ENCODE results near the gene PDE4A.

DNA sequence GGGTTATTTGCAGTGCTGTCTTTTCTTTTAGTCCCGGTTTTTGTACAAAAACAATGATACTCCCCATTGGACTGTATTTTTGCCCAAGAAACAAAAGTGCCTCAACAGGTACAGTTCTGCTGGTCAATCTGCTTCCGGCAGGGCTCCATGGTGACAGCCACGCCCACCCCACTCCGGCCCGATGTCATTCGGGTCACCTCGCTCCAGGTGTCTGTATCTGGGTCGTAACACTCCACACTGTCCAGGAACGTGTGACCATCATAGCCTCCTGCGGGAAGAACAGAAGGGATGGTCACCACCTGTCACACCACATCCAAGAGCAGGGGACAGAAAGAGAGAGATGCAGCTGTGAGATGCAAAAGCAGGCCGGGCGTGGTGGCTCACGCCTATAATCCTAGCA is 66.2 kb downstream of the PDE4A start:
- TF ChIP-seq, protein P1, sequence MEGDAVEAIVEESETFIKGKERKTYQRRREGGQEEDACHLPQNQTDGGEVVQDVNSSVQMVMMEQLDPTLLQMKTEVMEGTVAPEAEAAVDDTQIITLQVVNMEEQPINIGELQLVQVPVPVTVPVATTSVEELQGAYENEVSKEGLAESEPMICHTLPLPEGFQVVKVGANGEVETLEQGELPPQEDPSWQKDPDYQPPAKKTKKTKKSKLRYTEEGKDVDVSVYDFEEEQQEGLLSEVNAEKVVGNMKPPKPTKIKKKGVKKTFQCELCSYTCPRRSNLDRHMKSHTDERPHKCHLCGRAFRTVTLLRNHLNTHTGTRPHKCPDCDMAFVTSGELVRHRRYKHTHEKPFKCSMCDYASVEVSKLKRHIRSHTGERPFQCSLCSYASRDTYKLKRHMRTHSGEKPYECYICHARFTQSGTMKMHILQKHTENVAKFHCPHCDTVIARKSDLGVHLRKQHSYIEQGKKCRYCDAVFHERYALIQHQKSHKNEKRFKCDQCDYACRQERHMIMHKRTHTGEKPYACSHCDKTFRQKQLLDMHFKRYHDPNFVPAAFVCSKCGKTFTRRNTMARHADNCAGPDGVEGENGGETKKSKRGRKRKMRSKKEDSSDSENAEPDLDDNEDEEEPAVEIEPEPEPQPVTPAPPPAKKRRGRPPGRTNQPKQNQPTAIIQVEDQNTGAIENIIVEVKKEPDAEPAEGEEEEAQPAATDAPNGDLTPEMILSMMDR (IDR thresholded peaks at IDR 0.05) = no peak
- TF ChIP-seq MAZ (IDR thresholded peaks at IDR 0.05; ENCODE audit: borderline replicate concordance, low read depth, low read length) (no peak), RAD21 (conservative IDR thresholded peaks at IDR 0.05 in 1 of 2, IDR thresholded peaks at IDR 0.05 in 1 of 2) (no peak), POLR2A (IDR thresholded peaks at IDR 0.05; ENCODE audit: low read length) (no peak), EP300 (IDR thresholded peaks at IDR 0.05) (no peak), KDM5A (IDR thresholded peaks at IDR 0.05) (no peak), RCOR1 (IDR thresholded peaks at IDR 0.05; ENCODE audit: low read depth, low read length) (no peak), ESRRA (IDR thresholded peaks at IDR 0.05; ENCODE audit: borderline replicate concordance, low read length) (no peak), HOXA7 (CRISPR knock-in tag; IDR thresholded peaks at IDR 0.05) (no peak), CBX2 (IDR thresholded peaks at IDR 0.05; ENCODE audit: borderline replicate concordance, low read depth) (no peak), CEBPB (IDR thresholded peaks at IDR 0.05) (no peak)
- TF ChIP-seq, protein P2, sequence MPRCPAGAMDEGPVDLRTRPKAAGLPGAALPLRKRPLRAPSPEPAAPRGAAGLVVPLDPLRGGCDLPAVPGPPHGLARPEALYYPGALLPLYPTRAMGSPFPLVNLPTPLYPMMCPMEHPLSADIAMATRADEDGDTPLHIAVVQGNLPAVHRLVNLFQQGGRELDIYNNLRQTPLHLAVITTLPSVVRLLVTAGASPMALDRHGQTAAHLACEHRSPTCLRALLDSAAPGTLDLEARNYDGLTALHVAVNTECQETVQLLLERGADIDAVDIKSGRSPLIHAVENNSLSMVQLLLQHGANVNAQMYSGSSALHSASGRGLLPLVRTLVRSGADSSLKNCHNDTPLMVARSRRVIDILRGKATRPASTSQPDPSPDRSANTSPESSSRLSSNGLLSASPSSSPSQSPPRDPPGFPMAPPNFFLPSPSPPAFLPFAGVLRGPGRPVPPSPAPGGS (IDR thresholded peaks at IDR 0.05) = no peak
- TF ChIP-seq, protein P3, sequence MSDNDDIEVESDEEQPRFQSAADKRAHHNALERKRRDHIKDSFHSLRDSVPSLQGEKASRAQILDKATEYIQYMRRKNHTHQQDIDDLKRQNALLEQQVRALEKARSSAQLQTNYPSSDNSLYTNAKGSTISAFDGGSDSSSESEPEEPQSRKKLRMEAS (IDR thresholded peaks at IDR 0.05) = no peak
- TF ChIP-seq, protein P4, sequence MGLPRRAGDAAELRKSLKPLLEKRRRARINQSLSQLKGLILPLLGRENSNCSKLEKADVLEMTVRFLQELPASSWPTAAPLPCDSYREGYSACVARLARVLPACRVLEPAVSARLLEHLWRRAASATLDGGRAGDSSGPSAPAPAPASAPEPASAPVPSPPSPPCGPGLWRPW (IDR thresholded peaks at IDR 0.05) = no peak

All from A549 (cell line).